Sigmoid colon (tissue), 4 donors: Measurements from ENCODE around the gene PCSK5.

Experiments
- EP300 ChIP-seq, 4 donors: sonication (generic); formaldehyde crosslinking; IDR thresholded peaks; one replicate each; pipeline ENCODE4 v1.6.1; 2017; ENCODE audit warnings: antibody characterized with exemption in 4 of 4
- POLR2A ChIP-seq, 2 donors: fragments of 450-650 bp; IDR thresholded peaks; one replicate each; pipeline ENCODE4 v1.6.1; 2016; ENCODE audit warnings: antibody characterized with exemption in 2 of 2, mild to moderate bottlenecking in 2 of 2, moderate library complexity in 2 of 2
- POLR2AphosphoS5 ChIP-seq, 4 donors: sonication (generic); formaldehyde crosslinking; IDR thresholded peaks; one replicate each; pipeline ENCODE4 v1.6.1; 2017; ENCODE audit warnings: antibody characterized with exemption in 4 of 4
- TF ChIP-seq, protein P1 (sequence below), 4 experiments: fragments of 450-650 bp in 3 of 4; fragments of 200-600 bp in 1 of 4; IDR thresholded peaks; one replicate each; pipeline ENCODE4 v1.5.1; 2016 to 2019; ENCODE audit warnings: antibody characterized with exemption in 4 of 4, mild to moderate bottlenecking in 3 of 4, moderate library complexity in 2 of 4

DNA sequence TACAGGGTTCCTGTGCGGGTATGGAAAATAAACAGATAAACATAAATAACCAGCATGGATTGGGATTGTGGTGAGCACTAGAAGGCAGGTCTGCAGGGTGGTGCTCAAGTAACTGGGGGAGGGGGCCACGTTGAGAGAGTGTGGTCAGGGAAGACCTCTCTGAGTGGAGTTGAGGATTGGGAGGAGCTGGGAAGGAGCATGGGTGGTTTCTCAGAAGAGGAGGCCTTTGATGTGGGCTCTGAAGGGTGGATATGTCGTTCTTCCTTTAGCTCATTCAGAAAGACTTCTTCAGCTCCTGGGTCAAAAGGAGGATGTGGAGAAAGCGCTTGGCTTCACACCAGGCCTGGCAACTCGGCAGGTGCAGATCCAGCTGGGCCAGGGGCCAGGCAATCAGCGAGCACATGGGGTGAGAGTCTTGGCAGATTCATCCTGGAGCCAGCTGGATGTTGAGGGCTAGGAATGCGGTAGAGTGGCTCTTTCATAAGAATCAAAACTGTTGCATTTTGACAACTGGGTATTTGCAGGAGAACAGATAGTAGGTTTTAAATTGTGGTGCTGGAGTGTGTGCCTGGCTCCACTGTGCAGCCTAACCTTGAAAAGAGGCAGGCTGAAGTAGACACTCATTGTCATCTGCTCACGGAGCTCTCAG lies 71.7 kb downstream of the PCSK5 start:
- TF ChIP-seq POLR2A (IDR thresholded peaks at IDR 0.05) (no peak), POLR2AphosphoS5 (IDR thresholded peaks at IDR 0.05) (no peak), EP300 (IDR thresholded peaks at IDR 0.05) (no peak)
- TF ChIP-seq, protein P1, sequence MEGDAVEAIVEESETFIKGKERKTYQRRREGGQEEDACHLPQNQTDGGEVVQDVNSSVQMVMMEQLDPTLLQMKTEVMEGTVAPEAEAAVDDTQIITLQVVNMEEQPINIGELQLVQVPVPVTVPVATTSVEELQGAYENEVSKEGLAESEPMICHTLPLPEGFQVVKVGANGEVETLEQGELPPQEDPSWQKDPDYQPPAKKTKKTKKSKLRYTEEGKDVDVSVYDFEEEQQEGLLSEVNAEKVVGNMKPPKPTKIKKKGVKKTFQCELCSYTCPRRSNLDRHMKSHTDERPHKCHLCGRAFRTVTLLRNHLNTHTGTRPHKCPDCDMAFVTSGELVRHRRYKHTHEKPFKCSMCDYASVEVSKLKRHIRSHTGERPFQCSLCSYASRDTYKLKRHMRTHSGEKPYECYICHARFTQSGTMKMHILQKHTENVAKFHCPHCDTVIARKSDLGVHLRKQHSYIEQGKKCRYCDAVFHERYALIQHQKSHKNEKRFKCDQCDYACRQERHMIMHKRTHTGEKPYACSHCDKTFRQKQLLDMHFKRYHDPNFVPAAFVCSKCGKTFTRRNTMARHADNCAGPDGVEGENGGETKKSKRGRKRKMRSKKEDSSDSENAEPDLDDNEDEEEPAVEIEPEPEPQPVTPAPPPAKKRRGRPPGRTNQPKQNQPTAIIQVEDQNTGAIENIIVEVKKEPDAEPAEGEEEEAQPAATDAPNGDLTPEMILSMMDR (IDR thresholded peaks at IDR 0.05), result no peak
